ENCODE data around the gene U2AF2. TPM values are rescaled to one million over a fixed set of nuclear protein-coding genes. Genes with fewer than 3 reads are reported as not detected.
A peak's percentile ranks its signal among the peaks of the same experiment; 100 is the strongest.

Gene U2AF2
- total RNA-seq, 1 experiment from 2014 or later, result 343 TPM

- POLR2A ChIA-PET (ENCODE audit: unreplicated experiment), result interaction anchor here (0.6 to 1.4 kb wide), 8 partner anchors 30 to 1517 kb away, joined by 3 to 8 read pairs (median 6); partner anchors contain the start of gene ZNF784
- H3K9me3 ChIP-seq (ENCODE audit: low read length), result no peaks in the 10 kb centered on the region
- intact Hi-C loops (cut with micrococcal nuclease), result no loop called here
- ATAC-seq, result peak; percentile 79
- H3K9ac ChIP-seq (ENCODE audit: low read length), result peak overlapping the region; percentile 99
- H3K9me2 ChIP-seq (replicated peaks; ENCODE audit: low read length), result no peaks in the 10 kb centered on the region
- no peaks in the 10 kb centered on the region for H3K27me3 ChIP-seq (ENCODE audit: low read length)
- BruUV-seq (replicated peaks), result TSS peak; percentile 22
- H3K4me3 ChIP-seq (ENCODE audit: low read length), result peak overlapping the region; percentile 78
- H3K79me2 ChIP-seq (ENCODE audit: low read length), result peaks cover 45% of the 10 kb centered on the region
- H4K20me1 ChIP-seq (ENCODE audit: low read length), result peaks cover 37% of the 10 kb centered on the region
- peaks cover 12% of the 10 kb centered on the region for H3K4me1 ChIP-seq (ENCODE audit: insufficient read depth, low read length)
- H3K36me3 ChIP-seq (ENCODE audit: low read depth, low read length), result peaks cover 21% of the 10 kb centered on the region
- peak overlapping the region; percentile 85 for H3K4me2 ChIP-seq (ENCODE audit: low read length)
- peak overlapping the region; percentile 78 for H2AFZ ChIP-seq (ENCODE audit: low read length)
- DNase-seq, result peak; percentile 100
- H3K27ac ChIP-seq (ENCODE audit: low read length), result peak overlapping the region; percentile 80
- H3F3A ChIP-seq (ENCODE audit: low read length, unreplicated experiment), result no peaks in the 10 kb centered on the region
- CTCF ChIA-PET, result interaction anchor here (0.5 to 1.4 kb wide), 9 partner anchors 10 to 374 kb away, joined by 3 to 12 read pairs (median 3); partner anchors contain the start of gene NAT14
- TF ChIP-seq EZH2phosphoT487 (IDR thresholded peaks at IDR 0.05; ENCODE audit: borderline replicate concordance, low read length) (no peak), EZH2 (IDR thresholded peaks at IDR 0.05; ENCODE audit: low read length, unreplicated experiment) (no peak), CTCF (conservative IDR thresholded peaks at IDR 0.05; ENCODE audit: low read depth, low read length) (no peak)
Measured at GRCh38 chr19:55654323-55654867, 440 bp upstream of the U2AF2 start.

- Histone ChIP-seq H3K9me3 (ENCODE audit: low read length) (no peaks in the 10 kb centered on the region), H3K27me3 (ENCODE audit: low read length) (no peaks in the 10 kb centered on the region), H3K9ac (ENCODE audit: low read length) (peak overlapping the region; percentile 99), H3K4me2 (ENCODE audit: low read length) (peak overlapping the region; percentile 93), H2AFZ (ENCODE audit: low read length) (peak overlapping the region; percentile 64), H3K36me3 (ENCODE audit: low read depth, low read length) (peaks cover 33% of the 10 kb centered on the region), H4K20me1 (ENCODE audit: low read length) (peaks cover 50% of the 10 kb centered on the region), H3F3A (ENCODE audit: low read length, unreplicated experiment) (no peaks in the 10 kb centered on the region), H3K4me3 (ENCODE audit: low read length) (peak overlapping the region; percentile 88), H3K27ac (ENCODE audit: low read length) (peak overlapping the region; percentile 95), H3K4me1 (ENCODE audit: insufficient read depth, low read length) (peaks cover 12% of the 10 kb centered on the region), H3K9me2 (replicated peaks; ENCODE audit: low read length) (no peaks in the 10 kb centered on the region), H3K79me2 (ENCODE audit: low read length) (peaks cover 58% of the 10 kb centered on the region)
- POLR2A ChIA-PET (ENCODE audit: unreplicated experiment), result no interaction called here
- TSS peak; percentile 45 for BruUV-seq (replicated peaks)
- ATAC-seq (no peak), DNase-seq (no peak)
- CTCF ChIA-PET, result no interaction called here
- no peak for TF ChIP-seq CTCF (conservative IDR thresholded peaks at IDR 0.05; ENCODE audit: low read depth, low read length)
- no peak for TF ChIP-seq EZH2 (IDR thresholded peaks at IDR 0.05; ENCODE audit: low read length, unreplicated experiment)
- TF ChIP-seq EZH2phosphoT487 (IDR thresholded peaks at IDR 0.05; ENCODE audit: borderline replicate concordance, low read length), result no peak
- intact Hi-C loops (cut with micrococcal nuclease), result loop anchor here (2.0 kb wide), 1 partner anchor 15 kb away; no protein-coding TSS in a partner anchor
Measured at GRCh38 chr19:55655648-55656040, 809 bp downstream of the U2AF2 start.

- Histone ChIP-seq H3F3A (ENCODE audit: low read length, unreplicated experiment) (no peaks in the 10 kb centered on the region), H4K20me1 (ENCODE audit: low read length) (peaks cover 50% of the 10 kb centered on the region), H3K36me3 (ENCODE audit: low read depth, low read length) (peaks cover 42% of the 10 kb centered on the region), H3K9me2 (replicated peaks; ENCODE audit: low read length) (no peaks in the 10 kb centered on the region), H3K9me3 (ENCODE audit: low read length) (no peaks in the 10 kb centered on the region), H3K4me2 (ENCODE audit: low read length) (peak overlapping the region; percentile 93), H3K9ac (ENCODE audit: low read length) (peak overlapping the region; percentile 99), H3K79me2 (ENCODE audit: low read length) (peaks cover 67% of the 10 kb centered on the region), H3K4me1 (ENCODE audit: insufficient read depth, low read length) (peaks cover 12% of the 10 kb centered on the region), H2AFZ (ENCODE audit: low read length) (no peak overlapping the region), H3K27ac (ENCODE audit: low read length) (no peak overlapping the region), H3K4me3 (ENCODE audit: low read length) (peak overlapping the region; percentile 88), H3K27me3 (ENCODE audit: low read length) (no peaks in the 10 kb centered on the region)
- intact Hi-C loops (cut with micrococcal nuclease), result loop anchor here (2.0 kb wide), 1 partner anchor 14 kb away; no protein-coding TSS in a partner anchor
- TF ChIP-seq EZH2 (IDR thresholded peaks at IDR 0.05; ENCODE audit: low read length, unreplicated experiment) (no peak), EZH2phosphoT487 (IDR thresholded peaks at IDR 0.05; ENCODE audit: borderline replicate concordance, low read length) (no peak), CTCF (conservative IDR thresholded peaks at IDR 0.05; ENCODE audit: low read depth, low read length) (no peak)
- ATAC-seq (no peak), DNase-seq (no peak)
- ChIA-PET CTCF (interaction anchor here (1.0 to 1.3 kb wide), 2 partner anchors 9 to 15 kb away, joined by 3 to 7 read pairs; no protein-coding TSS in a partner anchor), POLR2A (ENCODE audit: unreplicated experiment) (no interaction called here)
- BruUV-seq (replicated peaks), result no TSS peak
Measured at GRCh38 chr19:55656552-55656951, 1.7 kb downstream of the U2AF2 start.
